Left lung (tissue), 10 donors: ENCODE results near the gene MED8. TPM values are rescaled to one million over a fixed set of nuclear protein-coding genes. Genes with fewer than 3 reads are reported as not detected.

Source experiments
- ATAC-seq: fragments of 200-7000 bp; cut with Tn5 transposase; one replicate; pipeline ENCODE4 v1.9.1; 2020; ENCODE audit warnings: moderate library complexity
- DNase-seq, 4 donors: peaks; one replicate each; pipeline ENCODE4 v3.0.0-alpha.2; 2013 to 2020
- H3K27ac ChIP-seq, 2 donors: fragments of 200-600 bp; sonication (generic) in 1 of 2; one replicate each; pipeline versions ENCODE4 v1.5.0 to v1.8.0; 2020 to 2021
- H3K27me3 ChIP-seq, 2 donors: fragments of 200-600 bp; sonication (generic) in 1 of 2; one replicate each; pipeline versions ENCODE4 v1.5.0 to v1.8.0; 2020 to 2021
- H3K36me3 ChIP-seq, 2 donors: fragments of 200-600 bp; sonication (generic) in 1 of 2; one replicate each; pipeline versions ENCODE4 v1.5.0 to v1.8.0; 2020 to 2021
- H3K4me1 ChIP-seq, 2 donors: fragments of 200-600 bp; one replicate each; pipeline ENCODE4 v1.8.0; 2021
- H3K4me3 ChIP-seq, 2 donors: fragments of 200-600 bp; sonication (generic) in 1 of 2; one replicate each; pipeline versions ENCODE4 v1.5.0 to v1.8.0; 2020 to 2021; ENCODE audit warnings: mild to moderate bottlenecking in 1 of 2
- H3K9me3 ChIP-seq, 2 donors: fragments of 200-600 bp; sonication (generic) in 1 of 2; one replicate each; pipeline versions ENCODE4 v1.5.0 to v1.8.0; 2020 to 2021
- CTCF ChIP-seq, 2 donors: fragments of 200-600 bp; sonication (generic) in 1 of 2; IDR thresholded peaks; one replicate each; pipeline versions ENCODE4 v1.5.0 to v1.8.0; 2021; ENCODE audit warnings: antibody characterized with exemption in 2 of 2
- intact Hi-C, 2 donors: fragments of 100-400 bp; cut with DNase I; formaldehyde crosslinking; loops; one replicate each; pipeline versions ENCODE4 v1.11.2 to v1.14.2; 2022
- polyA plus RNA-seq, 6 donors: library from polyadenylated mRNA; unstranded; fragments of 120-200 nt; gene quantifications; one replicate each; pipeline ENCODE4 v1.2.1, GENCODE V29; 2013; ENCODE audit not compliant: insufficient read length in 6 of 6
- total RNA-seq, 2 donors: library from RNA; stranded (reverse); fragmentation: NEBNext Ultra II Directional; extraction: Animal tissue kit (Norgen Biotek cat#: 25700); gene quantifications; one replicate each; pipeline ENCODE4 v1.2.1, GENCODE V29; 2021
- donor health status: DM: no; HTN: yes; CAD: no.
- donor health status: DM: no; HTN: no; CAD: no.

Gene MED8
- total and polyA plus RNA-seq, 8 donors: 32.1 to 48.5 (median 37.1) TPM

DNA sequence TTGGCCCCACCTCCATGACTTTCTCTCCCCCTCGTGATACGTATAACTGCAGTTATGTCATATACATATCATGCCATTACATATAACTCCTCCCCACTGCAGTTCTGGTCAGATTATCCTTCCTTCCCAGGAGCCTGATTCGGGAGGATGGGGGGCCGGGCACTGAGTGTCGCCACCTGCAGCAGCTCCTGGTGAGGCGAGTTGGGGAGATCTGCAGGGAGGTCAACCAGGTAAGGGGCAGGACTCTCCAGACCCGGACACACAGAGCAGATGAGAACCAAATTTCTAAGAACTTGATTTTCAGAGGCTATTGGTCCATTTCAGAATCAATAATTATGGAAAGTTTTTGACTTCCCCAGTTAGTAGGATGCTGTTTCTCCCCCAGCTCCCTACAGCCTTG, 44.7 kb upstream of the MED8 start:
- ATAC-seq: no peak
- peaks cover 0 to 97% of the 10 kb centered on the region in 2 donors for H3K36me3 ChIP-seq
- no peak for TF ChIP-seq CTCF (IDR thresholded peaks at IDR 0.05)

DNA sequence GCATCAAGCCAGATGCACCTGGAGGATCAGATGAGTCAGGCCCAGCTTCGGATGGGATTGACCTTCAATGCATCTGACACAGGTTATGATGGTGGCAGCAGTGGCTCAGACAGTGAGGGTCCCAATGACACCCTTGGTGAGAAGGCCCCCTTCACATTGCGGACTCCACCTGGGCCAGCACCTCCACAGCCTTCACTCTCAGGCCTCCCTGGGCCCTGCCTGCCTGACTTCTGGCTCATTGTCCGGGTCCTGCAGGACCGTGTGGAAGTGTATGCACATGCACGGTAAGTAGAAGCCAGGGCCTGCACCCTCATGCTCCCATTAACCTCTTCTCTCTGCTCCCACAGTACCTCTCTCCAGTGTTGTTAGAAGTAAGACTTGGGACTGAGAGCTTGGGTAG, 43.3 kb upstream of the MED8 start:
- Histone ChIP-seq H3K9me3 (no peaks in the 10 kb centered on the region), H3K4me3 (no peak overlapping the region), H3K27ac (no peak overlapping the region), H3K4me1 (no peaks in the 10 kb centered on the region), H3K36me3 (peaks cover 0 to 99% of the 10 kb centered on the region in 2 donors), H3K27me3 (no peaks in the 10 kb centered on the region)
- ATAC-seq: no peak
- DNase-seq: no peak
- intact Hi-C loops: no loop called here
- TF ChIP-seq CTCF (IDR thresholded peaks at IDR 0.05): no peak

More for the DNA sequence above, 44.7 kb upstream of the MED8 start:
- Histone ChIP-seq H3K27me3 (no peaks in the 10 kb centered on the region), H3K4me3 (no peak overlapping the region), H3K27ac (no peak overlapping the region), H3K4me1 (no peaks in the 10 kb centered on the region), H3K9me3 (no peaks in the 10 kb centered on the region)
- DNase-seq: no peak
- intact Hi-C loops: no loop called here

DNA sequence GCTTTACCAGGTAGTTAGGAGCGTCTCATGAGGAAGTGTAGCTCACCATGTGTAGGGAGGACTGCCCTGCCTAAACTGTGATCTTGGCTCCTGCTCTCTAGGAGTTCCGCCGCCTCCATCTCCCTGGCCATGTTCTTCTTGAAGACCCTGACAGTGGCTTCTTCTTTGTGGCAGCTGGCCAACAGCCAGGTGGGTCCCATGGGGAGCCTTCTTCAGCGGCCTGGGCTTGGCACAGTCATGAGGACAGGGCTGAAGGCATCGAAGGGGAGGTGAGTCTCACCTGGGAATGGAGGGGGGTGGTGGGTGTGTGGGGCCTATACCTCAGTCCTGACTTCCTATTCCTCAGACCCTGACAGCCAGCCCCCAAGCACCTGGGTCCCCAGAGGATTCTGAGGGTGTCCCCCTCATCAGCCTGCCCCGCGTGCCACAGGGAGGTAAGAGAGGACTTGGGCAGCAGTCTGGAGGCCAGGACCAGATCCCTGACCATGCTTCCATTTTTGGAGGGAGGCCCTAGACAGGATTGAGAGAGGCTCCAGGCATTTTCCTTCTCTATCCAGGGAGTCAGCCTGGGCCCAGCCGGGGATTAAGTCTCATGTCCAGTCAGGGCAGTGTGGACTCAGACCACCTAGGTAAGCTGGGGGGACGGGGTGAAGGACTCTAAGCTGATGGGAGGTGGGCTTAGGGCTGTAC, 42.7 kb upstream of the MED8 start:
- no peak overlapping the region for H3K27ac ChIP-seq
- H3K36me3 ChIP-seq: peaks cover 0 to 99% of the 10 kb centered on the region in 2 donors
- no peak for TF ChIP-seq CTCF (IDR thresholded peaks at IDR 0.05)
- no peaks in the 10 kb centered on the region for H3K4me1 ChIP-seq
- DNase-seq: no peak
- H3K9me3 ChIP-seq: no peaks in the 10 kb centered on the region
- H3K4me3 ChIP-seq: no peak overlapping the region
- intact Hi-C loops: no loop called here
- ATAC-seq: no peak
- no peaks in the 10 kb centered on the region for H3K27me3 ChIP-seq

GRCh38 chr1:43431676-43432075, 42.1 kb upstream of the MED8 start:
- H3K4me3 ChIP-seq: no peak overlapping the region
- H3K27me3 ChIP-seq: no peaks in the 10 kb centered on the region
- H3K36me3 ChIP-seq: peaks cover 0 to 100% of the 10 kb centered on the region in 2 donors
- no peaks in the 10 kb centered on the region for H3K9me3 ChIP-seq
- TF ChIP-seq CTCF (IDR thresholded peaks at IDR 0.05): no peak
- H3K4me1 ChIP-seq: no peaks in the 10 kb centered on the region
- no peak for DNase-seq
- H3K27ac ChIP-seq: no peak overlapping the region
- intact Hi-C loops: no loop called here
- no peak for ATAC-seq

- intact Hi-C loops: no loop called here
- ATAC-seq (no peak), DNase-seq (no peak)
- H3K4me1 ChIP-seq: no peaks in the 10 kb centered on the region
- no peak overlapping the region for H3K27ac ChIP-seq
- TF ChIP-seq CTCF (IDR thresholded peaks at IDR 0.05): no peak
- no peaks in the 10 kb centered on the region for H3K27me3 ChIP-seq
- H3K9me3 ChIP-seq: no peaks in the 10 kb centered on the region
- H3K36me3 ChIP-seq: peaks cover 0 to 100% of the 10 kb centered on the region in 2 donors
- H3K4me3 ChIP-seq: no peak overlapping the region
Measured at GRCh38 chr1:43430831-43431230, 41.2 kb upstream of the MED8 start.
